A204.1 (cell line): ENCODE data around the gene CSNK1D.

Experiments used
- FAIRE-seq: peaks from 2 replicates; lab custom pipeline; 2012; peaks lifted over from hg19 to GRCh38; lab: Jason Lieb, UNC

Gene CSNK1D

GRCh38 chr17:82294064-82294773, 20.7 kb upstream of the CSNK1D start:
- no peak for FAIRE-seq

DNA sequence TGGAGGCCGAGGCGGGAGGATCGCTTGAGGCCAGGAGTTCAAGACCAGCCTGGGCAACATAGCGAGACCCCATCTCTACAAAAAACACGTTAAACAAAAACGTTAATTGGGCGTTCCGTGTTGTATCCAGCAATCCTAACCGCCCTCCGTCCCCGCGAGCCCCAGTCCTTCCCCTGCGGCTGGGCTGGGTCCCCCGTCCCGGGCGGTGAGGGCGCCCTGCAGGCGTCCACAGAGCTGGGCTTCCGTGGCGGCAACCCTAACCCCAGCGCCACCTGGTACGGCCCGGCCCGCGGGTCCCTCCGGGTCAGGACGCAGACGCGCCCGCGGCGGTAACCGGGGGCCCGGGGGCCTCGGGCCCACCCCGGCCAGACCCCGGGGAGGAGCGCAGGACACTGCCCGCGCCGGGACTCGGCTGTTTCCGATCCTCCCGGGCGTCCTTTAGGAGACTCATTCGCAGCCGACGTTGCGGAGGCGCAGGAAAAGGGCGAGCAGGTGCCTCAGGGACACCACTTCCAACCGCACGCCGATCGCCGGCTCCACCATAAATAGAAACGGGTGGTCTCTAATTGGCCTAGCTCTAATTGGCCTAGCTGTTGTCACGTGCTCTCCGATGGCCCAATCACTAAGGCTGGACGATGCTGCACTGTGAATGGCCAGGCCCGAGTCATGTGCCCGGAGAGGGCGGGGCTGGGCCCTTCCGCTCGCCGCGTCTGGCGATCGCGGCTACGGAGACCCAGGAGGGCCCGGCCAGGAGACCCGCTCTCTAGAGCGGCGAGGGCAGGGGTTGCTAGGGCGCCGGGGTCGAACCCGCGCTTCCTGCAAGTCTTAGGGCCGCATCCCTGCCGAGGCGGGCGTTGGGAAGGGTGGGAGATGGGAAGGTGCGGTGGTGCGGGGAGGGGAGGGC, 19.0 kb upstream of the CSNK1D start:
- peak; percentile 80 for FAIRE-seq

GRCh38 chr17:82291582-82292250, 18.2 kb upstream of the CSNK1D start:
- no peak for FAIRE-seq

DNA sequence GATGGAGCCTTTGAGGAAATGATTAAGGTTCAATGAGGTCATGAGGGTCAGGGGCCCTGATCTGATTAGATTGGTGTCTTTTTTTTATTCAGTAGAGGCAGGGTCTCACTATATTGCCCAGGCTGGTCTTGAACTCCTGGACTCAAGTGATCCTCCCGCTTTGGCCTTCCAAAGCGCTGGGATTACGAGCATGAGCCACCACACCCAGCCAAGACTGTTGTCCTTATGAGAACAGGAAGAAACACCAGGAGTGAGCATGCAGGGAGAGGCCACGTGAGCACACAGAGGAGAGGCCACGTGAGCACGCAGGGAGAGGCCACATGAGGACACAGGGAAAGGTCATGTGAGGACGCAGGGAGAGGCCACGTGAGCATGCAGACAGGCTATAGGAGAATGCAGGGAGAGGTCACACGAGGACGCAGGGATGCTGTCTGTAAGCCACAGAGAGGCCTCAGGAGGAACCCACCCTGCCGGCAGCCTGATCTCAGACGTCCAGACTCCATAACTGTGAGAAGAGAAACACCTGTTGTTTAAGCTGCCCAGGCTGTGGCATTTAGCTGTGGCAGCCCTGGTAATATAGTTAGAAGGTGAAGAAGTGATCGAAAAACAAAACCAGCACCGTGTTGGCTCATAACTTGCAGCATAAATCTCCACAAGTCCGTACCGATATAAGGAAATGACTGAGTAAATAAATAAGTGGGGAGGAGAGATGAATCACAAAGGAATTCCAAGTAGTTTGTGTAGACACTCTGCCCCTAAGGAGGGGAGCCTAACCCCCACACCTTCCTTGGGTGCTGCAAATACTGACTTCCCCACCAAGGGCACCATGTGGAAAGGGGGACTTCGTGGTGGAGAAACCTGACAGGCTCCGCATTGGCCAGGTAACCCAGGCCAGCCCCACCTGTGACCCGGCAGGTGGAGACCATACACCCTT, 14.6 kb upstream of the CSNK1D start:
- no peak for FAIRE-seq

DNA sequence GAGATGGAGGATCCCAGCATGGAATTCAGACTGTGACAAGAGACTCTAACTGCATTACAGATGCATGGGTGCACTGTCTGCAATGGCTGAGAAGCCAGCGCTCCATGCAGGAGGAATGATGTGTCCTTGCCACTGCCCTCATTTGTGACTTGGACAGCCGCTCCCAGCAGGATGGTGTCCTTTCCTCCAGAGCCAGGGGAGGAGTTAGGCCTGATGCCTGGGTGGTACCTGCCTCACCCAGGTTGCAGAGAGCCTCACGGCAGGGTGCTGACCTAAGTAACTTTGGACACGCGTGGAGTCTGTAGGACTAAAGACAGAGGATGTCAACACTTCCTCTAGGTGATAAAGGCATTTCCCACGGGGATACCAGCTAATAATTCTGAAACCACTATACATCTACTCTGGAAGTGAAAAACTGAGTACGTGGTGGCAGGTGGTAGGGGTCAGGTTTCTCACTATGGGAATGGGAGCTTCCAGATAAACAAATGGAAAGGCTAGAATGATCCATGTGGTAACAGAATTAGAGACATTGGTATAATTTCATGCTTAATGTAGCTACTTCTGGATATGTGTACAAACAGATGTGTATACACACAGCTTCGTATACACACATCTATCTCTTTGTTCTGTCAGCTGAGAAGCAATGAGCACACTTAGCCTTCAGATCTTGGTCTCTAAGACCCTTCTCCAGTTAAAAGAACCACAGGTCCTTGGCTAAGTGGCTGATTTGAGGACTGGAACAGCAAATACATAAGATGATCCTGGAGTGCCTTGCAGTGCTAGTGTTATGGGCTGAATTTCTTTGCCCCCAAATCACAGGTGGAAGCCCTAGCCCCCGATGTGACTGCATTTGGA, 13.7 kb upstream of the CSNK1D start:
- FAIRE-seq: no peak

DNA sequence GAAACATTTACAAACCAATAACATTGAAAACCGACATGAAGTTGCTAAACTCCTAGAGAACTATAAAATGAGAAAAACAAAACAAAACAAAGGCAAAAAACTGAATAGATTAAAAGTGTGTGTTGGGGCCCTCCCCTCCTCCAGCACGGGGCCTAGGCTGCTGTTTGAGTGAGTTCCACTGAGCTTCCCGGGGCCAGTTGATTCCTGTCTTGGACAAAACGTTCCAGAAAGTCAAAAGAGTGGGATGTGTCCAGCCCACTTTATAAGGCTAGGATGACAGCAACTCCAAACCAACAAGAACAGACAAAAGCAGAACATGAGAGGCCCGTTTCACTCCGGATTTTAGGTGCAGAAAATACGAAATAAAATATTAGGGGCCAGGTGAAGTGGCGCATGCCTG, 11.6 kb upstream of the CSNK1D start:
- no peak for FAIRE-seq

- no peak for FAIRE-seq
These were observed 9.8 kb upstream of the CSNK1D start for GRCh38 chr17:82283208-82283749.

DNA sequence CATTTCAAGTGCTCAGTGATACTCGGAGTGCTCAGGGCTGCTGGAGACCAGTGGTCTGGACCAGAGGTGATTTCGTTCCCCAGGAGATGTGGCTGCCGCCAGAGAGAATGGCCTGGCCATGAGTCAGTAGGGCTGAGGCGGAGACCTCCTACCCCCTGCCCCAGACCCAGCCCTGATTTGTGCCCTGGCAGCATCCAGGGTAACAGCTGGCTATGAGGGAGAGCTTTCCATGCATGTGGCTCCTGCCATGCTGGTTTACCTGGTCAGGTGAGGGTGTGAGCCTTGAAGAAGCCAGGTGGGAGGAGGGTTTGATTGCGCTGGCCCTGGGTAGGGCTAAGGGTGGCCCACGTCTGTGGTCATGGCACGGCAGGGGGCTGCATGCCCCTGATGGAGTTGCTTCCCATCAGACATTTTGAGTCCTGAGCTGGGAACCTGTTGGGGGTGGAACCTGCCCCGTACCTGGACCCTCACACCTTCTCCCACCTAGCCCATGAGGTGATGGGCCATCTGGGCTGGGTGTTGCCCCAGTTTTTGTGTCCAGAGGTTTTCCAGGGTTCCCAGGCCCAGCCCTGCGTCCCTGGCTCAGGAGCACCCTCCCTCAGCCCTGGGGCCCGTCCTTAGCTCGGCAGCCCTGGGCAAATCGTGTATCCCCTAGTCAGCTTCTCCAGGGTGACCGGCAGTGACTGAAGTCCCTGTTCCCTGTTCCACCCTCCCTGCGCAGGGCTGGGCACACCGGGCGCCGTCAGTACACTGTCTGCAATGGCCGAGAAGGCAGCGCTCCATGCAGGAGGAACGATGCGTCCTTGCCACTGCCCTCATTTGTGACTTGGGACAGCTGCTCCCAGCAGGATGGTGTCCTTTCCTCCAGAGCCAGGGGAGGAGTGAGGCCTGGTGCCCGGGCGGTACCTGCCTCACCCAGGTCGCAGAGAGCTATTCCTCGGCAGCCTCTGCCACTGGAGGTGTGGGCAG, 9.0 kb upstream of the CSNK1D start:
- no peak for FAIRE-seq

- no peak for FAIRE-seq
These were observed 8.2 kb upstream of the CSNK1D start for GRCh38 chr17:82281502-82282238.

GRCh38 chr17:82281076-82281475, 7.6 kb upstream of the CSNK1D start:
- FAIRE-seq: no peak

- no peak for FAIRE-seq
These were observed 7.0 kb upstream of the CSNK1D start for GRCh38 chr17:82280537-82280936.

DNA sequence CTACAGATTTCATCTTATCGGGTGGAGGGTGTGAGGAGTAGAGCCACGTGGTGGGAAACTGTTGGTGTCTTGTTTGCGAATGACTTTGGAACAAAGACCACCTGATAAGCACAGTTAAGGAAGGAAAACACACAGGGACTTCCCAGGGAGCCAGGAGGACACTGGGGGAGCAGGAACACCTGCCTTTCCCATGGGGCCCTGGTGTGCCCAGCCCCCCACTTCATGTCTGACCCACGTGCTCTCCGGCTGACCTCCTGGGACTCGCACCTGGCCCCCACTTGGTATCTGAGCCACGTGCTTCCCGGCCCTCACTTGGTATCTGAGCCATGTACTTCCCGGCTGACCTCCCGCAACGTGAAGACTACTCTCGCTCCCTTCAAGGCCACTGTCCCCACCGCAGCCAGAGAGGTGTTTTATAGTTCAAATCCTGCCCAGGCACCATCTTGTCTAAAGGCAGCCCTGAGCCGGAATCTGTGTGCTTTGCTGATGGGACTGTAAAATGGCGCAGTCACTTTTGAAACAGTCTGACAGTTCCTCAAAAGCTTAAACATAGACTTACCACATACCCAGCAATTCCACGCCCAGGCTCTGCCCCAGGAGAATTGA, 5.4 kb upstream of the CSNK1D start:
- no peak for FAIRE-seq

DNA sequence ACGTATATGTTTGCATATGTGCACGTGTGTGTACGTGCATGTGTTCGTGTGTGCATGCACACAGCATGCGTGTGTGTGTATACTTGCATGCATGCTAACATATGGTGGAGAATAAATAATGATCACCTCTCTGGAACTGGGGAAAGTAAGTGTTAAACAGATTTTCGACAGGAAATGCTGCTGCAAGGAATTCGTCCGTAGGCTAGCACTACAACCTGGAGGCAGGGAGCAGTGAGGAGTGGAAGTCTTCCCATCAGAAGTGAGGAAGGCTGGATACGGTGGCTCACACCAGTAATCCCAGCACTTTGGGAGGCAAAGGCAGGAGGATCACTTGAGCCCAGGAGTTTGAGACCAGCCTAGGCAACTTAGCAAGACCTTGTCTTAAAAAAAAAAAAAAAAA, 4.8 kb upstream of the CSNK1D start:
- FAIRE-seq: no peak

DNA sequence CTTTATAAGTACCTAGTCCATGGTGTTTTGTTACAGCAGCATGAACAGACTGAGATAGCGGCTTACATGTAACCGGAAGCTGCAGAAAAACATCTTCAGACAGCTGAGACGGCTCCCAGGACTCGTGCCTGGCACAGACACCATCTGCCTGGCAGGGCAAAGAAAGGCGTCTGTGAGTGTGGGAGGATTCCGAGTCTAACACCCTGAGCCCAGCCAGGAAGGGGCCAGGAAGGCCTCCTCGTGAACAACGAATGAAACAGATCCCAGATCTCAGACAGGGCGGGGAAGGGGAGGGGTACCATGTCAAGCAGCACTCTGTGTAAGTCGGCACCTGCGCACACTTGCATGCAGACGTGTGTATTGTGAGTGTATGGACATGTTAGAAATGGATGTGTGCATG, 4.4 kb upstream of the CSNK1D start:
- no peak for FAIRE-seq

DNA sequence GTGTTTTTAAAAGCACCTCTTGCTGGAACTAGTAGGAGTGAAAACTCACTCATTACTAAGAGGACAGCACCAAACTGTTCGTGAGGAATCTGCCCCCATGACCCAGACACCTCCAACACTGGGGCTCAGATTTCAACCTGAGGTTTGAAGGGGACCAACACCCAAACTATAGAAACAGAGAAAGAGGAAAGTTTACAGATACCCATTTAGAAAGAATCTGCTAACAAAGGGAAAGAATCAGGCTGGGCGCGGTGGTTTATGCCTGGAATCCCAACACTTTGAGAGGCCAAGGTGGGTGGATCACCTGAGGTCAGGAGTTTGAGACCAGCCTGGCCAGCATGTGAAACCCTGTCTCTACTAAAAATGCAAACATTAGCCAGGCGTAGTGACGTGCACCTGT, 3.4 kb upstream of the CSNK1D start:
- no peak for FAIRE-seq

- no peak for FAIRE-seq
These were observed 1.8 kb upstream of the CSNK1D start for GRCh38 chr17:82275326-82275725.

- no peak for FAIRE-seq
These were observed 877 bp upstream of the CSNK1D start for GRCh38 chr17:82274134-82275020.
